ENCODE measurements around the gene DNER. TPM values are rescaled to one million over a fixed set of nuclear protein-coding genes. Genes with fewer than 3 reads are reported as not detected.
A peak's percentile ranks its signal among the peaks of the same experiment; 100 is the strongest.
"Not testable (repeated sequence)": the region's sequence is repeated elsewhere in the genome, so short reads cannot be mapped to it uniquely, and the experiment has no call there.

DNER gene
- total RNA-seq, 1 experiment from 2014 or later = 21.5 TPM

GRCh38 chr2:229571243-229571642, 143.1 kb downstream of the DNER start:
- DNase-seq (ENCODE audit: low read depth) = no peak

DNA sequence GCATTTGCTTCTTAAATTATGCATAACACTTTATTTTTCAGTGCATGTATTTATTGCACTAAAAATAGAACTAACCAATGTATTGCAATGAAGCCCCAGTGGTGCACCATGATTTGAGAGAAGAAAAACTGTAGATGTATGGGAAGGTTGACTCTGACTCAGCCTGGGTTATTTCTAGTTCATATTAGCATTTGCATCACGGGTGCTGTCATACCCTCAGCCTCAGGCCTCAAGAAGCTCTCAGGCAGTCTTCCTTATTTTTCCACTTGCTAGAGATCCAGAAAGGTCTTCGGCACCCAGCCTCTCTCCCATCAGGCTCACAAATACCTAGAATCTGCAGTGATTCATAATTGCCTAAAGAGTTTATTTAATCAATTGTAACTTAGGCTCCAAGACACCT, 148.0 kb downstream of the DNER start:
- DNase-seq (ENCODE audit: low read depth) = no peak

- no peak for DNase-seq (ENCODE audit: low read depth)
Observed at GRCh38 chr2:229564300-229564907, 150.0 kb downstream of the DNER start.

DNA sequence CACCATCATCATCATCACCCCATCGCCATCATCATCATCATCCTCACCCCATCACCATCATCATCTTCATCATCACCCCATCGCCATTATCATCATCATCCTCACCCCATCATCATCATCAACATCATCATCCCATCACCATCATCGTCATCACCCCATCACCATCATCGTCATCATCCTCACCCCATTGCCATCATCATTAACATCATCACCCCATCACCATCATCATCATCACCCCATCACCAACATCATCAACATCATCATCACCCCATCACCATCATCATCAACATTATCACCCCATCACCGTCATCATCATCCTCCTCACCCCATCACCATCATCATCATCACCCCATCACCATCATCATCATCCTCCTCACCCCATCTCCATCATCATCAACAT, 151.0 kb downstream of the DNER start:
- no peak for DNase-seq (ENCODE audit: low read depth)

GRCh38 chr2:229562472-229563127, 151.8 kb downstream of the DNER start:
- no peak for DNase-seq (ENCODE audit: low read depth)

GRCh38 chr2:229559986-229560385, 154.4 kb downstream of the DNER start:
- no peak for DNase-seq (ENCODE audit: low read depth)

GRCh38 chr2:229553091-229553490, 161.3 kb downstream of the DNER start:
- DNase-seq (ENCODE audit: low read depth) = peak; percentile 57

- no peak for DNase-seq (ENCODE audit: low read depth)
Observed at GRCh38 chr2:229543176-229543873, 171.0 kb downstream of the DNER start.

GRCh38 chr2:229539628-229540027, 174.7 kb downstream of the DNER start:
- peak; percentile 54 for DNase-seq (ENCODE audit: low read depth)

DNA sequence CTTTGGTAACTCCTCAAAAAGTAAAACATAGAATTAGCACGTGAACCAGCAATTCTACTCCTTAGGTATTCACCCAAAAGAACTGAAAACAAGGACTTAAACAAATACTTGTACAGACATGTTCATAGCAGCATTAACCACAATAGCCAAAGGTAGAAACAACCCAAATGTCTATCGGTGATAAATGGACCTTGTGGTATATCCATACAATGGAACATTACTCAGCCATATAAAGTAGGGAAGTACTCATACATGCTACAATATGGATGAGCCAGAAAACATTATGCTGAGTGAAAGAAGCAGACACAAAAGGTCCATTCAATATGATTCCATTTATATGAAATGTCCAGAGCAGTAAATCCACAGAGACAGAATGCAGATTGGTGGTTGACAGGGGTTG, 182.8 kb downstream of the DNER start:
- no peak for DNase-seq (ENCODE audit: low read depth)

DNA sequence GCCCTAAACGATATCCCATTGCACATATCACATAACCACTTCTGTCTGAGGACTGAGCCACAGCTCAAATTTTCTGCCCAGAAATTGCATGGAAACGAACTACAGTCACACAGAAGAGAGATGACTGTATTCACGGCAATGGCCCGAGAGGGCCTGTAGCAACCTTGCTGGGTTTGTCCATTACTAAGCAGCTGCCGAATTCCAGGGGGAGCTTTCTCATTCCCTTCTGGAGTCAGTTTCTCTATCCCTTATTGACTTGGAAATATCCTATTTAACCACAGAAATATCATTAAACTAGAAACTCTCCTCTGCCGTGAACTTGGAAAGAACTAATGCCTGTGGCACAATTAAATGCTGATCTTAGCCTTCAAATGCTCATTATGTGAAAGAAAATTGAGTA, 183.9 kb downstream of the DNER start:
- no peak for DNase-seq (ENCODE audit: low read depth)

DNA sequence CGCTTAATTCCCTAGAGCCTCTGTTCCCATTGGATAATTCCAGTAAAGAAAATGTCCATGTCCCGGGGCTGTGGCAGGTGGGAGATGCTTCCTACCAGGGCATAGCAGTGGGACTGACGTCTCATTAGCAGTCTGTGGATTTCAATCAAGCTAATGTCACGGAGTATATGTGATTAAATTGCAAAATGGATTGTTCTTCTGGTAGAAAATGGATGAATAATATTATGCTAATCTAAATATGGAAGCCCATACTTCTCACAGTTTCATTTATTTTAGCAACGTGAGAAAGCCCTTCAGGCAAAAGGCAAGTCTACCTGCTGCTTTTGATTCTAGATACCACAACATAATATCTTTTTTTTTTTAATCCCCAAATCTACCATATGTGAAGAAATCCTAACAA, 185.5 kb downstream of the DNER start:
- no peak for DNase-seq (ENCODE audit: low read depth)

- DNase-seq (ENCODE audit: low read depth) = no peak
Observed at GRCh38 chr2:229526951-229527350, 187.4 kb downstream of the DNER start.

DNA sequence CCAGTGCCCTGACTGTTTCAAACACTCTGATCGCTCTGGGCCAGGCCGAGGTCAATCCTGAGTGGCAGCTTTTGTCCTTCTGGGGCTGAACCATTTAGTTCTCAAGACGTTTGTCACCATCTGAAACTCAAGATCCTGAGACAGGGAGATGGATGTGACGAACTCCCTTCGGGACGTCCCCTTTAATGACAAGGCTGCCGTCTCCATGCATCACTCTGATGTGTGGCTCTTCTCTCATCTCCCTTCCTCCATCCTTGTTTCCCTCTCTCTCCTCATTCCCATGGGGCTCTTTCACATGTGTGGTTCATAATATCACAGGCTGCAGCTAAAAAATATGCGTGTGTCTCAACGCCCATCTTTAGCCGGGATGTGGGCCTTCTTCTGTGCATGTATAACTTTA, 189.6 kb downstream of the DNER start:
- no peak for DNase-seq (ENCODE audit: low read depth)

DNA sequence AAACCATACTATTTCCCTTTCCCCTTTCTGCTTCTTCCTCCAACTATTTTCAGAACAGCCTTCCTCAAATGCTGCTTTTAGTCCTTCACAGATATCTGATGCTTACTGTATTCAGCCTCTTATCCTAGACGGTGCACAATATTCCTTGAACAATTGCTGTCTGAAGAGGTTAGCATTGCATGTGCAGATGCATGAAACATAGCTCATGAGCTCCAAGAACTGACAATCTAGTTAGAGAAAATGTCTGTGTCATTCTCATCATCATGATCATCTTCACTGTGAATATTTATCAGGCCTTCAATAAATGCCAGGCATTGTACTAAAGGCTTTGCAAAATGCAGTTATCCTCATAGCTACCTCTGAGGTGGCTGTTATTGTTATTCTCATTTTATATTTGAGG, 190.7 kb downstream of the DNER start:
- no peak for DNase-seq (ENCODE audit: low read depth)

DNA sequence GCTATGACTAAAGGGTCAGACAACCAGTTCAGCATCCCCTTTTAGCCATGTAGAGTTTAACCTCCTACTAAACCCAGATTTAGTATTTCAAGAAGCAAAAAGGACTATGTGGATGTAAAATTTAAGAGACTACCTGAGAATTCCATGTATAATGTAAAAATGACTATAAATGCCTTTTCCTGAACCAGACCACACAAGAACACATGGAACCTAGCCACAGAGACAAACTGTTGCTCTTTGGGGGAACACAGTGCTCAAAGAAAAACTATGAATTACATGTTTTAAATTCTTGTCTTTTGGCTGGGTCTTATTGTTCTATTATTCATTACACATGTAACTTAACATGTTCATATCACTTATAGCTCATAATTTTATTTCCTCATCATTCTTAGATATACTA, 192.8 kb downstream of the DNER start:
- DNase-seq (ENCODE audit: low read depth) = no peak

DNA sequence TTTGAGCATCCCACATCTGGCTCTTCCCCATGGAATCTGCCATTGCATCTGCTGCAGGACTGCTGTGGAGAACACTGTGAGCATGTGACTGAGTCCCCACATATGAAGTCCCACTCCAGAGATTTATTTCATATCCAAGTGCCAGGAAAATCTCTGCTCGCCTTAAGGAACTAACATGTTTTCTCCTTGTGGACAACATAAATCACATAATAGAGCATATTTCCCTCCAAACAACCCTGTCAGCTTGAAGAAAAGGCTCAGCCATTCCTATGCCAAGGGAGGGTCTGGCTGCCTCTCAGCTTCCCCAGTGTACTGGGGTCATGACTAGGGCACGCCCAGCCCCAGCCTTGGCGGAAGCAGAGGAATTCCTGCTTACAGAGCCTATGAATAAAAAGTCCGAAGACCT, 193.7 kb downstream of the DNER start:
- no peak for DNase-seq (ENCODE audit: low read depth)

- DNase-seq (ENCODE audit: low read depth) = peak; percentile 46
Observed at GRCh38 chr2:229519655-229520430, 194.5 kb downstream of the DNER start.

GRCh38 chr2:229514273-229514895, 200.0 kb downstream of the DNER start:
- no peak for DNase-seq (ENCODE audit: low read depth)

DNA sequence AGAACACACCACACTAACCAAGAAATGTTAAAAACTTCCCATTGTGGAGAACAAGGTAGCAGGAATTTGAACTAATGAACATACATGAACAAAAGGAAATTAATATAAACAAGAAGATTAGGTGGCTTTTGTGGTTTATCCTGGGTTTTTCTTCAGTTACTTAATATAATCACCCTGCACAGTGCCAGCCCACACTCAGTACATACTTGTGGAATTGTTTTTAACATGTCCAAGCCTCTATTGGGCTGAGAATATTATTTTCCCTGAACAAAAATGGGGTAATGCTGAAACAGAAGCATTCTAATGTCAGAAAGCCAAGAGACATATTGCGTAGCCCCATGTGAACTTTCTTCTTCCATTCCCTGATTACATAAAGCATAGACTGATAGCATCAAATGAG, 202.8 kb downstream of the DNER start:
- DNase-seq (ENCODE audit: low read depth) = peak; percentile 48

- DNase-seq (ENCODE audit: low read depth) = not testable (repeated sequence)
Observed at GRCh38 chr2:229506699-229507098, 207.7 kb downstream of the DNER start.
